SKM-1 treated with dmso at 0.1 percent for 144 hours (cell line): Measurements from ENCODE around the gene IL17F.
"Not testable (repeated sequence)": the region's sequence is repeated elsewhere in the genome, so short reads cannot be mapped to it uniquely, and the experiment has no call there.

Source experiments
- DNase-seq: peaks from one replicate; lab custom pipeline; 2025; ENCODE audit not compliant: unreplicated experiment; lab: John Stamatoyannopoulos, UW

IL17F gene

DNA sequence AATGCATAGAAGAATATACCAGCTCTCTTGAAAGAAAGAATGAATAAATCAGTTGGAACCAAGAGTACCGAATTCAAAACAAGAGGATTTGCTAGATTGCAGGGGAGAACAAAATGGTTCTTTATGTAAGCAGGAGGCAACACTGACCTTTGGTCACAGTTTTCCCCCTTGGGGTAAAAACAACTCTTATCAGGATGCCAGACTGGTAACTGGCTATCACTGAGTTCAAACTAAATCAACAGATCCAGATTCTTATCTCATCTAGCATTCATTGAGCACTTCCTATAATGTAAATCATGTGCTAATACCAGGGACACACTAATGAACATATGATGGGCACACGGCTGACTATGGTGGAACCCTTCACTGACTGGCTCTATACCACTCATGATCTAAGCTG is 4.8 kb upstream of the IL17F start:
- DNase-seq: no peak

GRCh38 chr6:52245425-52245824 is 1.1 kb upstream of the IL17F start:
- DNase-seq: no peak

- DNase-seq: no peak
These were observed 912 bp downstream of the IL17F start for GRCh38 chr6:52243282-52243893.

DNA sequence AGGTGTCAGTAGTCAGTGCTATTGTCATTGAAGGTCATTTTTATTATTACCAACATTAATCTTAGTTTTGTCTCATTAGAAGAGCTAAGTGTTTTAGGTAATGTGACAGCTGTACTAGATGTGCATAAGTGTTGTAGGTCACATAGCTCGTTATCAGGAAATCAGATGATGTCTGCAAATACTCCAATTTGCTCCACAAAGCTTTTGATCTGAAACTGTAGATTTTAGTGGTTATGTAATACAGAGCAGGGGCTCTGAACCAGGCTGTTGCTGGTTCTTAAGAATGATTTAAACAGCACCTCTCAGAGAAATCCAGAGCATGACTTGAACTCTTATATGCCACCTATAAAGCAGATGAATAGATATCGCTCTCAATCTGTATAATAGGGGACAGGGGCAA is 2.5 kb downstream of the IL17F start:
- no peak for DNase-seq

DNA sequence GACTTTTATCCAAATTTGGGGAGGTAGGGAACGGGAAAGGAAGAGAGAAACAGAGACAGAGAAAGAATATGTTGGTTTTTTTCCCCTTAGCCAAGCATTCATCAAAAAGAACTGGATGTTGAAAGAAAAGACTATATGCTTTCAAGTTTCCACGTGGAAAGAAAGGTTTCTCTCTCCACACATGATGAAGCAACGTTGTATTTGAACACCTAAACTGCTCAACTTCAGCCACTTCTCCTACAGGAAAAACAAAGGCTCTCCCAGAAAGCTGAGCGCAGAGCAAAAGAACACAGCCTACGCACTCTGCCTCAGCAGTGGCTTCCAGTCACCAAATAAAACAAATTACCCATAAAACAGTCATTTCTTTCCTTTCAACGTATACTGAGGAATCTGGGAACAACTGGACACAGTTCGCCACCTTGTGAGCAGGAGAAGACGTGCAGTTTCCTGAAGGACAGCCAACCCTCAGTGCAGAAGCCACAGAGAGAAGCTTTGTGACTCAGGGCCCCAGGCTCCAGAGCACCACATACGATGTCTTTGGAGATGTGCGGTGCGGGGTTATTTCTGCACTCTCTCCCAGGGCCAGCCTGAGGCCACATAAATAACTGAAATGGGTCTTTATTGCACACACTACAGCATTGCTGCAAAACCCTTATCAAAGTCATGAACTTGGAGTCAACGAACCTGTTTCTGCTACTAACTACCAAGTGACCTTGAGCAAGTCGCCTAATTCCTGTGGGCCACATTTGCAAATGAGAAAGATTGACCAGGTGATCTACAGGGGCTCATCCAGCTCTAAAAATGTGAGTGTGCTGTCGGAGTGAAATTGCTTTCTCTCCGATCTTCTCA is 10.1 kb downstream of the IL17F start:
- peak; percentile 8 for DNase-seq

DNA sequence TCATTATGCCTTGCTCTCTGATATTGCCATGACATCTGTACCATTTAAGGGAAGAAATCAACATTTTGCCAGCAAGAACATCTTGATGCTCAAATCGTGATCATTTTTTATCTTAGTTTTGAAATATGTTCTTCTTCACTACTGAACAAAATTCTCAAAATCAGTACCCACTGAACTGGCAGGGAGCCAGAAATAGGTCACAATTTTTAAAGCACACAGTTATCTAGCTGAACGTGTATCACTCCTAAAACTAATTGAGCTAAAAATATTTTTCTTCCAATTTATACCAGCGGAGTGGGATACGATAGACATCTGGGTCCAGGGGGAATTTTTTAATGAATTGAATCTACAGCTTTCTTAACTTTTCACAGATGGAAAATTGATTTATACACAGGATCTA is 11.3 kb downstream of the IL17F start:
- DNase-seq: no peak

- no peak for DNase-seq
These were observed 12.7 kb downstream of the IL17F start for GRCh38 chr6:52231406-52232127.

DNA sequence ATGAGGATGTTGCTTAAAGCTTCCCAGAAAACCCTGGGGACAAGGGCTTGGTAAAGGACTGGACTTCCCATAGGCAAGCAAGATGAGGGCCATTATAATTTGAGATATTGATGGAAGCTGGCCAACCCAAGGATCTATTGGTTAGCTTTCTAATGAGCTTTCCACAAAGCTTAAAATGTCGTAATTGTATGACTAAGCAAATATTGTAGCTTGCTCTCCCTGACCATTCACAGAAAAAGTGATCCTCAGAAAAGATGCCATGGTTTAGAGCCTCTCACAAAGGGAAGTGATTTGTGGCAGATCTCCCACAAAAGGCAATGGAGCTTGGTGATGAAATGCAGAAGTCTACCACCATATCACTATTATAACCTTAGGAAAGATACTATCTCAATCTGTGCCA is 13.6 kb downstream of the IL17F start:
- DNase-seq: peak; percentile 6

GRCh38 chr6:52227495-52227894 is 16.8 kb downstream of the IL17F start:
- DNase-seq: no peak

DNA sequence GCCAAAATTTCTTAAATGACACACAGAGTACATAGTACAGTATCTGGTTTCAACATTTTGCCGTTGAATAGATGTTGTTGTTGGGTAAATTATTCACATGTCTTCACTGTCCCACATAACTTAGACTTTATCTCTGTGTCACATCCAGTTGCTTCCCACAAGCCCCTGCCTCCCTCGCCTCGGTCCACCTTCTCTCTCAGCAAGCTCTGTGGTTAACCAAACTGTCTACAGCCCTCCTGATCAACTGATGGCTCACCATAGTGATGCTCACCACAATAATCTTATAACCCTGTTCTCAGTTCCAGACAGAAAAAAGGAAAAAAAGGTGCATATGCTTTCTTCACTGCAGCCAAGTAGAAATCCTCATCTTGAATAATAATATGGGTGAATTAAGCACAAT is 23.0 kb downstream of the IL17F start:
- DNase-seq: no peak

DNA sequence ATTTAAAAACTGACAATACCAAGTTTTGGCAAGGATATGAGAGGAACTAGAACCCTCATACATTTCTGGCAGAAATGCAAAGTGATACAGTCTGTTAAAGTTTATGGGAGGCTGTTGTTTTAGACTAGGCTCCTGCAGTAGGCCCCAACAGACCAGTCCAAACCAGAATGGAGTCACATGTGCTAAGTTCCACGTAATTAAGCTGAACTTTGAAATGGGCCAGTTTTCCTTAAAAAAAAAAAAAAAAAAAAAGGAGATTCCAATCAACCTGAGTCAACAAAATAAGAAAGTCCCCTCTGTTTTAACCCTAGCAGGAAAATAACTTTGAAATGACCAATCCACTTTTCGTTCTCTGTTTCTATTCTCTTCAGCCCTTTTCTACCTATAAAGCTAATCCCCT is 26.5 kb downstream of the IL17F start:
- DNase-seq: no peak

DNA sequence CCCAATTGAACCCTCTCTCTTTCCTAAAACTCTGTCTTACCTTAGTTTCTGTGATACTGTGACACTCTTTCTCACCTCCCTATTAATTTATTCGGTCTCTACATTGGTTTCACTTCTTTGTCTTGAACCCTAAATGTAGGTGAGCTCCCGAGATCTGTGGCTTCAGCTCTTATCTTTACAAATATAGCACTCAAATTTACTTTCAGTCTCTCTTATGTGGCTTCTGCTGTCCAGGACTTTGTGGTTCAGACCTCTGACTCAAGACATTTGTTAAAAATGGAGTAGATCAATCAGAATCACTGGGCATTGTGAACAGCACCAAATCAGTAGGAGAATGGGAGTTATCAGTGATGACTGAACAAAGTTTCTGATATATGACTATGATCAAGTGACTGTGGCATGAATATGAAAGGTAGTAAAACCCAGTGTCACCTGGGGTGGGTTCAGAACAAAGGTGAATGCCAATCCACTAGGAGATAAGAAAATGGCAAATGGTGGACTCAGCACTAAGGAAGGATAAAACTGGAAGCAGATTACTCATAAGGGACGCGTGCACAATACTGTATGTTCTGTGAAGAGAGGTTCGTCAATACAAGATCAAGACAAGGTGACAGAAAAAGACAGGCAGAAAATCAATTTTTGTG is 27.2 kb downstream of the IL17F start:
- DNase-seq: no peak

DNA sequence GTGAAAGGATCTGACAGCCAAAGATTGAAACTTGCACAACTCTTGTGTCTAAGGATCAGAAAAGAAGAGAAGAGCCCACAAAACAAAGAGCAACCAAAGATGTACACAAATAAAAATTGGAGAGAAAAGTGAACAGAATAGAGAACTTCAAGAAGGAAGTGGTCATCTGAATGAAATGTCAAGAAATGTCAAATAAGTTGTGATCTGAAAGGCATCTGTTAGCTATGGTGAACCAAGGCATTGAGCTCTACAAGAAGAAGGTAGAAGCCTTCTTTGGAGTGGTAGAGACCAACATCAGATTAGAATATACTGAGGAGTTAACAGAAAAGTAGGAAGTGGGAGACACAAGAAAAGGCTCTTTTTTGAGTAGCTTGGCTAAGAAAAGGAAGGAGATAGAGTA is 28.5 kb downstream of the IL17F start:
- DNase-seq: no peak

DNA sequence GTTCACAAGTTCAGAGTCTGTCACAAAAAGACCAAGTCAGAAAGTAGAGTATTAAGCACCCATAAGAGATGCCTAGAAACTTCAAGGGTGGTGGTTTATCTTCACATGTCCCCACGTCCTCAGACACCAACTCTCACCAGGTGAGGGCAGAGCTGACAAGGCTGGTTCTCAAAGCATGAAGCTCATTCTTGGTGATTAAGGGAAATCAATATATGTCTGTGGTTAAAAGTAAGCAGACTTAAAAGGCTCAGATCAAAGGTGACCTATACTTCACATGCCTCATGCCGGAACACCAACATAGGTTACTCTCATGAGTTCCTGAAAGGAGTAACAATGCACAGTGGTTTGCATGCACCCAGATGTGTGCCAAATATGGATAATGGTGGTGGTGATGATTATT is 31.2 kb downstream of the IL17F start:
- no peak for DNase-seq

- DNase-seq: no peak
These were observed 34.1 kb downstream of the IL17F start for GRCh38 chr6:52210227-52210626.

DNA sequence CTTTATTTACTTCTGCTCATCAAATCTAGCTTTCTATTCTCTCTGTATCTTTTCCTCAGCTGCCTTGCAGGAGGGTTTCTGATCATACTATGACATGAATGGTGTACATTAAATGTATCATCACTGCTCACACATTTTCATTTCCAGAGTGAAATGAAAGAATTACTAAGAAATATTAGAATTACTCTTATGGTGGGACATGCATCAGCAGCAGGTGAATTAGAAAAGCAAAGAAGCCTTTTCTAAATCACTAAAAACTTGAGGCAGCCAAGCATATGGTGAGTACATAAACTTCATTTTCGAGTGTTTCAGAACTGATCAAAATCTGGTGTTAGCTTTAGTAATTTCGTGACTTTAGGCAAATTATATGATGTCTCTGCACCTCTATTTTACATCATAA is 34.5 kb downstream of the IL17F start:
- DNase-seq: no peak

DNA sequence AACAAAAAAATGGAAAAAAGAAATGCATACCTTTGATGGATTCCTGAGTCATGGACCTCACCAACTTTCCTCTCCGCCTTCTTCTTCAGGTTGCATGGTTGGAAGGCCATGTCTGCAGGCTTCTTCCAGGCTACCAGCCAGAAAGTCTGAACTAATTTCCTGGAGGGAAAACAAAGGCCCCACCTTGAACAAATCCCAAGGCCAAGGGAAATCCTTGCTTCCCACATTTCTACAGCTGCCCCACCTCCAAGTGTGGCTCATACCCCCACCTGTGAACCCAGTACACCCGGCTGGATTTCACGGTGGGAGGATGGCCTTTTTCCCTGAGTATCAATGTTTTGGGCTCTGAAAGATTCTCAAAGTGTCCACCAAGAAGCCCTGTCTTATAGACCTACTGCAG is 35.7 kb downstream of the IL17F start:
- DNase-seq: no peak

DNA sequence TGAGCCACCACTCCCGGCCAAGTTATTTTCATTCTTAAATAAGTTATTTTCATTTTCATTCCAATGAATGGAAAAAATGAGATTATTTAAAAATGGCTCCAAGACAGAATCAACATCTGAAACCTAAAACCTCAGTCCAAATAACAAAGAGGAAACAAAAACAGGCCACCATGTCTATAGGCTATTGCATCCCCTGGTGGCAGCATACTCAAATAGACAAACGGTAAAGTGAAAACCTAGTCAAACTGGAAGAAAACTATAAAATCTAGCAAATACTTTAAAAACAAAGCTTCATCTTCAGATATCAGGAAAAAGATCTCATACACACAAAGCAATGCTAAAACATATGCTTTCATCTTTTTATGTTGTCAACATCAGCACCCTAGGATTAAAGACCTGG is 37.2 kb downstream of the IL17F start:
- no peak for DNase-seq

DNA sequence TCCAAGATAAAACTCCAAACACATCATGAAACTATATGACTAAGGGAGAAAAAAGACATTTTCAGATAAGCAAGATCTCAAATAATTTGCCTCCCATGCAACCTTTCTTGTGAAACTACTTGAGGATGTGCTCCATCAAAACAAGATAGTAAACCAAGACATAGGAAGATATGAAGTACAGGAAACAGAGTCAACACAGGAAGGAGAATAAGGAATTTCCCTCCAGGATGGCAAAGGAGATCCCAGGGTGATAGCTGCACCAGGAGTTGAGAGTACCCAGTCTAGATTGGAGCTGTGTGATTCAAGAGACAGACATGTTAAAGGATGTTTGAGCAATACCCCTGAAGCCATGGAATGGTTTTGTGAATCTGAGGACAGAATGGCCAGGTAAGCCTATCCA is 42.8 kb downstream of the IL17F start:
- DNase-seq: no peak

GRCh38 chr6:52201046-52201445 is 43.3 kb downstream of the IL17F start:
- DNase-seq: no peak

GRCh38 chr6:52200088-52200487 is 44.2 kb downstream of the IL17F start:
- DNase-seq: not testable (repeated sequence)

GRCh38 chr6:52195886-52196285 is 48.4 kb downstream of the IL17F start:
- DNase-seq: no peak
